Transverse colon (tissue), 4 donors: ENCODE measurements around the gene PIGN. TPM values are rescaled to one million over a fixed set of nuclear protein-coding genes. Genes with fewer than 3 reads are reported as not detected.

Experiments used
- DNase-seq: peaks from one replicate; pipeline ENCODE4 v3.0.0-alpha.2; 2019
- H3K27ac ChIP-seq, 4 donors: fragments of 200-600 bp; sonication (generic); 2 replicates each; pipeline ENCODE4 v1.5.1; 2016 to 2018; ENCODE audit warnings: inconsistent platforms in 4 of 4
- H3K27me3 ChIP-seq: fragments of 200-600 bp; sonication (generic); 2 replicates; pipeline ENCODE4 v1.5.1; 2017; ENCODE audit warnings: inconsistent platforms
- H3K36me3 ChIP-seq, 4 donors: fragments of 200-600 bp; sonication (generic); 2 replicates each; pipeline ENCODE4 v1.5.1; 2017 to 2019; ENCODE audit warnings: inconsistent platforms in 4 of 4
- H3K4me1 ChIP-seq, 4 donors: fragments of 200-600 bp; sonication (generic); 2 replicates each; pipeline ENCODE4 v1.5.1; 2017 to 2020; ENCODE audit warnings: inconsistent platforms in 4 of 4
- H3K4me3 ChIP-seq, 4 donors: fragments of 200-600 bp; sonication (generic); 1 replicate in 1 of 4; 2 replicates in 3 of 4; pipeline versions ENCODE4 v1.5.1 to v1.6.1; 2017 to 2019; ENCODE audit warnings: inconsistent platforms in 4 of 4
- H3K9me3 ChIP-seq, 2 donors: fragments of 200-600 bp; sonication (generic); 2 replicates each; pipeline ENCODE4 v1.5.1; 2017 to 2019; ENCODE audit warnings: inconsistent platforms in 2 of 2
- EP300 ChIP-seq: sonication (generic); formaldehyde crosslinking; IDR thresholded peaks from one replicate; pipeline ENCODE4 v1.6.1; 2017; ENCODE audit warnings: antibody characterized with exemption, low read depth
- POLR2A ChIP-seq: fragments of 450-650 bp; IDR thresholded peaks from one replicate; pipeline ENCODE4 v1.6.1; 2016; ENCODE audit warnings: antibody characterized with exemption, mild to moderate bottlenecking, moderate library complexity
- POLR2AphosphoS5 ChIP-seq, 3 donors: sonication (generic); formaldehyde crosslinking; IDR thresholded peaks; one replicate each; pipeline ENCODE4 v1.6.1; 2016; ENCODE audit warnings: antibody characterized with exemption in 3 of 3
- WGBS, 2 donors: methylation state at CpG; one replicate each; pipeline ENCODE4 v1.1.5; 2018; ENCODE audit warnings: low coverage in 1 of 2; 5-methylcytosine and 5-hydroxymethylcytosine counted together
- in situ Hi-C, 4 donors: fragments of 200-750 bp; cut with MboI; loops; one replicate each; pipeline versions ENCODE4 v1.15.0 to v1.15.1; 2017; ENCODE audit warnings: low sequenced_read_pairs in 3 of 4, low pct_ligation_motif_present in 1 of 4, low pct_unique_long_range_greater_than_20kb in 1 of 4
- intact Hi-C: fragments of 100-400 bp; cut with DNase I; formaldehyde crosslinking; loops from one replicate; pipeline ENCODE4 v1.15.1; 2023; ENCODE audit warnings: low total_unique reads
- total RNA-seq, 4 donors: library from RNA; depleted of rRNA; stranded (reverse); fragments of >200 nt; gene quantifications; one replicate each; pipeline ENCODE4 v1.1.0, GENCODE V29; 2016
- TF ChIP-seq, protein P1 (sequence below), 5 experiments: fragments of 200-600 bp in 3 of 5; fragments of 450-650 bp in 2 of 5; sonication (generic) in 3 of 5; IDR thresholded peaks; 1 replicate in 2 of 5; 2 replicates in 3 of 5; pipeline ENCODE4 v1.5.1; 2016 to 2017; ENCODE audit warnings: antibody characterized with exemption in 5 of 5, inconsistent platforms in 3 of 5, mild to moderate bottlenecking in 2 of 5, moderate library complexity in 1 of 5

PIGN gene
- total RNA-seq, 4 donors from 2014 or later, result 15.3 to 105 (median 42.3) TPM

- TF ChIP-seq, protein P1, sequence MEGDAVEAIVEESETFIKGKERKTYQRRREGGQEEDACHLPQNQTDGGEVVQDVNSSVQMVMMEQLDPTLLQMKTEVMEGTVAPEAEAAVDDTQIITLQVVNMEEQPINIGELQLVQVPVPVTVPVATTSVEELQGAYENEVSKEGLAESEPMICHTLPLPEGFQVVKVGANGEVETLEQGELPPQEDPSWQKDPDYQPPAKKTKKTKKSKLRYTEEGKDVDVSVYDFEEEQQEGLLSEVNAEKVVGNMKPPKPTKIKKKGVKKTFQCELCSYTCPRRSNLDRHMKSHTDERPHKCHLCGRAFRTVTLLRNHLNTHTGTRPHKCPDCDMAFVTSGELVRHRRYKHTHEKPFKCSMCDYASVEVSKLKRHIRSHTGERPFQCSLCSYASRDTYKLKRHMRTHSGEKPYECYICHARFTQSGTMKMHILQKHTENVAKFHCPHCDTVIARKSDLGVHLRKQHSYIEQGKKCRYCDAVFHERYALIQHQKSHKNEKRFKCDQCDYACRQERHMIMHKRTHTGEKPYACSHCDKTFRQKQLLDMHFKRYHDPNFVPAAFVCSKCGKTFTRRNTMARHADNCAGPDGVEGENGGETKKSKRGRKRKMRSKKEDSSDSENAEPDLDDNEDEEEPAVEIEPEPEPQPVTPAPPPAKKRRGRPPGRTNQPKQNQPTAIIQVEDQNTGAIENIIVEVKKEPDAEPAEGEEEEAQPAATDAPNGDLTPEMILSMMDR (IDR thresholded peaks at IDR 0.05), result no peak
- no peak for TF ChIP-seq POLR2AphosphoS5 (IDR thresholded peaks at IDR 0.05)
- no peak for TF ChIP-seq POLR2A
- TF ChIP-seq EP300, result no peak
- Histone ChIP-seq H3K27me3 (no peaks in the 10 kb centered on the region), H3K36me3 (peaks cover 0 to 7% (median 3%) of the 10 kb centered on the region in 4 donors), H3K4me3 (no peak overlapping the region), H3K27ac (no peak overlapping the region), H3K4me1 (no peaks in the 10 kb centered on the region), H3K9me3 (no peaks in the 10 kb centered on the region)
- WGBS, 2 donors, result 0 to 53% methylated on average over 1 of the region's 1 CpG
- DNase-seq, result no peak
- intact Hi-C loops, result no loop called here
- in situ Hi-C loops, result loop anchor here in 3 of 4 donors (25.0 kb wide), 2 partner anchors 228 to 553 kb away; no protein-coding TSS in a partner anchor
These were observed 46.6 kb downstream of the PIGN start for GRCh38 chr18:62140259-62140658.

- intact Hi-C loops (no loop called here), in situ Hi-C loops (loop anchor here (10.0 to 25.0 kb wide), 4 partner anchors 226 to 584 kb away; no protein-coding TSS in a partner anchor)
- no peaks in the 10 kb centered on the region for H3K9me3 ChIP-seq
- H3K4me1 ChIP-seq, result no peaks in the 10 kb centered on the region
- no peak for DNase-seq
- no peak overlapping the region for H3K4me3 ChIP-seq
- H3K27ac ChIP-seq, result no peak overlapping the region
- 63 to 69% methylated on average over 2 of the region's 2 CpGs for WGBS, 2 donors
- peaks cover 0 to 4% (median 0%) of the 10 kb centered on the region in 4 donors for H3K36me3 ChIP-seq
- no peaks in the 10 kb centered on the region for H3K27me3 ChIP-seq
- TF ChIP-seq POLR2AphosphoS5 (IDR thresholded peaks at IDR 0.05) (no peak), POLR2A (no peak), EP300 (no peak)
- TF ChIP-seq, protein P1 (IDR thresholded peaks at IDR 0.05), result no peak
These were observed 48.2 kb downstream of the PIGN start for GRCh38 chr18:62138461-62139235.

- no peaks in the 10 kb centered on the region for H3K9me3 ChIP-seq
- no peak overlapping the region for H3K4me3 ChIP-seq
- 61 to 90% methylated on average over 2 of the region's 2 CpGs for WGBS, 2 donors
- in situ Hi-C loops (loop anchor here (10.0 to 25.0 kb wide), 4 partner anchors 219 to 577 kb away; no protein-coding TSS in a partner anchor), intact Hi-C loops (no loop called here)
- DNase-seq, result peak; percentile 52
- H3K27ac ChIP-seq, result no peak overlapping the region
- H3K4me1 ChIP-seq, result no peaks in the 10 kb centered on the region
- no peak for TF ChIP-seq EP300
- TF ChIP-seq, protein P1 (IDR thresholded peaks at IDR 0.05), result peak; percentile 87 to 94 (median 90)
- H3K36me3 ChIP-seq, result no peaks in the 10 kb centered on the region
- H3K27me3 ChIP-seq, result no peaks in the 10 kb centered on the region
These were observed 55.5 kb downstream of the PIGN start for GRCh38 chr18:62131301-62131909.

DNA sequence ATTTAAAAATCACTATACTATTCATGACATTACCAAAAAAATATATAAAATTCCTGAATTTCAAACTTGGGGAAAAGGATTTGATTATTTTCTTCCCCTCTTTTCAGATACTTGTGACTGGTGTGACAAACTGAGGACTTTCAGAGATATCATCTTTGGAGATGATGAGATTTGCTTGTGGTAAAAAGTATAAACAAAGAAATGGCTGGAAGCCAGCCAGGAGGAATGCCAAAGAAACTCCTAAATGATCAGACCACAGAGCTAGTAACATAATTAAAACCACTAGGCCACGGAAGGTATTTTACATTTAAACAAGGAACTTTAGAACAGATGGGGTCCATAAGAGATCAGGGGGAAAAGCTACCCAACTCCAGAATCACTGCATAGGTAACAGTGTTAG is 58.7 kb downstream of the PIGN start:
- intact Hi-C loops (no loop called here), in situ Hi-C loops (loop anchor here in 3 of 4 donors (25.0 kb wide), 2 partner anchors 216 to 541 kb away; no protein-coding TSS in a partner anchor)
- Histone ChIP-seq H3K27ac (no peak overlapping the region), H3K27me3 (no peaks in the 10 kb centered on the region), H3K36me3 (no peaks in the 10 kb centered on the region), H3K4me1 (no peaks in the 10 kb centered on the region), H3K4me3 (no peak overlapping the region), H3K9me3 (no peaks in the 10 kb centered on the region)
- 29 to 83% methylated on average over 1 of the region's 1 CpG for WGBS, 2 donors
- DNase-seq, result no peak
- TF ChIP-seq POLR2A, result no peak
- TF ChIP-seq, protein P1 (IDR thresholded peaks at IDR 0.05), result no peak
- no peak for TF ChIP-seq EP300
- TF ChIP-seq POLR2AphosphoS5 (IDR thresholded peaks at IDR 0.05), result no peak
